H1 (cell line): ENCODE data around the gene CPO. TPM values are rescaled to one million over a fixed set of nuclear protein-coding genes. Genes with fewer than 3 reads are reported as not detected.

Experiments used
- RAD21 ChIP-seq, 2 experiments: IDR thresholded peaks in 1 of 2; conservative IDR thresholded peaks in 1 of 2; 2 replicates each; pipeline ENCODE4 v1.6.1; 2011; ENCODE audit warnings: low read depth in 2 of 2, low read length in 2 of 2, improper control_type of control experiment in 1 of 2, inconsistent platforms in 1 of 2, mild to moderate bottlenecking in 1 of 2, moderate library complexity in 1 of 2
- polyA plus RNA-seq, 7 experiments: library from polyadenylated mRNA; depleted of rRNA in 3 of 7; stranded (reverse) in 5 of 7; unstranded in 2 of 7; fragments of >200 nt in 5 of 7; fragments of 200-250 nt in 2 of 7; gene quantifications; 1 replicate in 5 of 7; 2 replicates in 1 of 7; 4 replicates in 1 of 7; pipeline versions ENCODE4 v1.2.1 to v1.2.3, GENCODE V29; 2011 to 2013; ENCODE audit warnings: missing spikeins in 2 of 7, mixed read lengths in 2 of 7
- total RNA-seq: library from RNA; stranded (reverse); fragmentation: NEBNext Ultra II Directional; extraction: Animal tissue kit (Norgen Biotek cat#: 25700); gene quantifications from 2 replicates; pipeline ENCODE4 v1.2.1, GENCODE V29; 2021

The CPO gene
- total and polyA plus RNA-seq, 2 of the 8 experiments (the other 6 are each of a cell fraction or from before 2014, with no cell fraction given) = 1.3 TPM

DNA sequence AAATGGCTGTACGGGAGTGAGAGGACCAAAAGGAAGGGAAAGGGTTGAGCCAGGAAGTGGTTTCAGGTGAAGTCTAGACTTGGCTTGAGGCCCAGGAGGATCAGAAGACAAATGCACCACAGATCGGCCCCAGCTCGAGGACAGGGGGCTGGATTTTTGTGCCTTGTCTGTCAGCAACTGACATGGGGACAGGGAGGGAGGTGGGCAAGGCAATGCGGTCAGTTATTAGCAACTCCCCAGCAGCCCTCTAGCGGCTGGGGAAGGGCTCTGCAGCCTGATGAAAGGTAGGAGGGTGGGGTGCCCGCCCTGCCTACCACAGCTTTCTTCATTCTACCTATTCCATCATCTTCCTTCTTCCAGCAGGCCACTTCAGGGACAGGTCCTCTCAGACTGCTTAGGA, 50.0 kb downstream of the CPO start (continued):
- peak; percentile 68 to 79 for TF ChIP-seq RAD21 (IDR thresholded peaks at IDR 0.05 in 1 of 2, conservative IDR thresholded peaks at IDR 0.05 in 1 of 2; ENCODE audit: low read depth in 2 of 2, low read length in 2 of 2)
